Uterus (tissue), 4 donors: ENCODE measurements around the gene WHAMM. TPM values are rescaled to one million over a fixed set of nuclear protein-coding genes. Genes with fewer than 3 reads are reported as not detected.

ENCODE experiments used
- DNase-seq, 2 donors: peaks; one replicate each; pipeline ENCODE4 v3.0.0-alpha.2; 2019 to 2020
- H3K27ac ChIP-seq, 2 donors: fragments of 200-600 bp; sonication (generic); 1 replicate in 1 of 2; 2 replicates in 1 of 2; pipeline ENCODE4 v1.5.1; 2016 to 2018
- H3K27me3 ChIP-seq, 2 donors: fragments of 200-600 bp; sonication (generic); one replicate each; pipeline ENCODE4 v1.5.1; 2018 to 2019; ENCODE audit warnings: control low read depth in 1 of 2
- H3K36me3 ChIP-seq, 2 donors: fragments of 200-600 bp; sonication (generic); one replicate each; pipeline ENCODE4 v1.5.1; 2019; ENCODE audit warnings: control low read depth in 1 of 2
- H3K4me1 ChIP-seq, 2 donors: fragments of 200-600 bp; sonication (generic); one replicate each; pipeline ENCODE4 v1.5.1; 2018 to 2019; ENCODE audit warnings: control low read depth in 1 of 2
- H3K4me3 ChIP-seq, 2 donors: fragments of 200-600 bp; sonication (generic); 1 replicate in 1 of 2; 2 replicates in 1 of 2; pipeline ENCODE4 v1.5.1; 2018 to 2019; ENCODE audit warnings: mild to moderate bottlenecking in 1 of 2
- H3K9me3 ChIP-seq, 2 donors: fragments of 200-600 bp; sonication (generic); one replicate each; pipeline ENCODE4 v1.5.1; 2019; ENCODE audit warnings: control low read depth in 1 of 2
- POLR2A ChIP-seq, 2 donors: fragments of 450-650 bp; IDR thresholded peaks; one replicate each; pipeline ENCODE4 v1.6.1; 2016; ENCODE audit warnings: antibody characterized with exemption in 2 of 2, mild to moderate bottlenecking in 1 of 2, moderate library complexity in 1 of 2
- intact Hi-C: fragments of 100-400 bp; cut with DNase I; formaldehyde crosslinking; loops from one replicate; pipeline ENCODE4 v1.15.1; 2023; ENCODE audit warnings: low total_unique reads
- total RNA-seq, 4 donors: library from RNA; depleted of rRNA in 3 of 4; stranded (reverse); fragments of >200 nt in 3 of 4; gene quantifications; one replicate each; pipeline versions ENCODE4 v1.1.0 to v1.2.4, GENCODE V29; 2014 to 2023
- TF ChIP-seq, protein P1 (sequence below), 4 experiments: fragments of 200-600 bp in 2 of 4; fragments of 450-650 bp in 2 of 4; sonication (generic) in 2 of 4; IDR thresholded peaks; one replicate each; pipeline ENCODE4 v1.5.1; 2016 to 2019; ENCODE audit warnings: antibody characterized with exemption in 4 of 4, mild to moderate bottlenecking in 2 of 4, moderate library complexity in 1 of 4
- donor health status: DM: yes; HTN: yes; CAD: no.

WHAMM gene
- total RNA-seq, 4 donors from 2014 or later: 3.5 to 10.8 (median 5.2) TPM

DNA sequence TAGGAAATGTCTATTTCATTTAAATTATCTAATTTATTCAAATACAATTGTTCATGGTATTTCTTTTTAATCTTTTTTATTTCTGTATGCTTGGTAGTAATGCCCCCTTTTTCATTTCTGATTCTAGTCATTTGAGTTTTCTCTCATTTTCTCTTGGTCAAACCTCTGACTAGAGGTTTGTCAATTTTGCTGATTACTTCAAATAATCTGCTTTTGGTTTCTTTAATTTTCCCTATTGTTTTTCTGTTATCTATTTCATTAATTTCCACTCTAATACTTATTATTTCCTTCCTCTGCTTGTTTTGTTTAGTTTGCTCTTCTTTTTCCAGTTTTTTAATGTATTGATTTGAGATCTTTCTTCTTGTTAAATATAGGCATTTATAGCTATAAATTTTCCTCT is 15.7 kb upstream of the WHAMM start:
- intact Hi-C loops: no loop called here
- no peaks in the 10 kb centered on the region for H3K36me3 ChIP-seq
- H3K4me1 ChIP-seq: no peaks in the 10 kb centered on the region
- H3K4me3 ChIP-seq: no peak overlapping the region
- peaks cover 0 to 4% of the 10 kb centered on the region in 2 donors for H3K9me3 ChIP-seq
- H3K27me3 ChIP-seq: no peaks in the 10 kb centered on the region
- DNase-seq: no peak
- TF ChIP-seq POLR2A (IDR thresholded peaks at IDR 0.05): no peak
- TF ChIP-seq, protein P1, sequence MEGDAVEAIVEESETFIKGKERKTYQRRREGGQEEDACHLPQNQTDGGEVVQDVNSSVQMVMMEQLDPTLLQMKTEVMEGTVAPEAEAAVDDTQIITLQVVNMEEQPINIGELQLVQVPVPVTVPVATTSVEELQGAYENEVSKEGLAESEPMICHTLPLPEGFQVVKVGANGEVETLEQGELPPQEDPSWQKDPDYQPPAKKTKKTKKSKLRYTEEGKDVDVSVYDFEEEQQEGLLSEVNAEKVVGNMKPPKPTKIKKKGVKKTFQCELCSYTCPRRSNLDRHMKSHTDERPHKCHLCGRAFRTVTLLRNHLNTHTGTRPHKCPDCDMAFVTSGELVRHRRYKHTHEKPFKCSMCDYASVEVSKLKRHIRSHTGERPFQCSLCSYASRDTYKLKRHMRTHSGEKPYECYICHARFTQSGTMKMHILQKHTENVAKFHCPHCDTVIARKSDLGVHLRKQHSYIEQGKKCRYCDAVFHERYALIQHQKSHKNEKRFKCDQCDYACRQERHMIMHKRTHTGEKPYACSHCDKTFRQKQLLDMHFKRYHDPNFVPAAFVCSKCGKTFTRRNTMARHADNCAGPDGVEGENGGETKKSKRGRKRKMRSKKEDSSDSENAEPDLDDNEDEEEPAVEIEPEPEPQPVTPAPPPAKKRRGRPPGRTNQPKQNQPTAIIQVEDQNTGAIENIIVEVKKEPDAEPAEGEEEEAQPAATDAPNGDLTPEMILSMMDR (IDR thresholded peaks at IDR 0.05): no peak
- no peak overlapping the region for H3K27ac ChIP-seq

DNA sequence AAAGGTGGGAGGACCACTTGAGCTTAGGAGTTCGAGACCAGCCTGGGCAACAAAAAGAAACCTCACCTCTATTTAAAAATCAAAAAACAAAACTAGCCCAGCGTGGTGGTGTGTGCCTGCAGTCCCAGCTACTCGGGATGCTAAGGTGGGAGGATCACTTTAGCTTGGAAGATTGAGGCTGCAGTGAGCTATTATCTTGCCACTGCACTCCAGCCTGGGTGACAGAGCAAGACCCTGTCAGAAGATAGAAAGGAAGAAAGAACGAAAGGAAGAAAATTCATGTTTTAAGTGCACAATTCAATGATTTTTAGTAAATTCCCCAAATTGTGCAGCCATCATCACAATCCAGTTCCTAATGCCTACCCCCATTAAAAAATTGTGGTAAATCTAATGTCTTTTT is 11.3 kb upstream of the WHAMM start:
- DNase-seq: no peak
- intact Hi-C loops: no loop called here
- Histone ChIP-seq H3K4me1 (no peaks in the 10 kb centered on the region), H3K36me3 (no peaks in the 10 kb centered on the region), H3K27me3 (no peaks in the 10 kb centered on the region), H3K4me3 (no peak overlapping the region), H3K27ac (no peak overlapping the region), H3K9me3 (peaks cover 0 to 4% of the 10 kb centered on the region in 2 donors)
- TF ChIP-seq POLR2A (IDR thresholded peaks at IDR 0.05): no peak
- TF ChIP-seq, protein P1 (IDR thresholded peaks at IDR 0.05): no peak

DNA sequence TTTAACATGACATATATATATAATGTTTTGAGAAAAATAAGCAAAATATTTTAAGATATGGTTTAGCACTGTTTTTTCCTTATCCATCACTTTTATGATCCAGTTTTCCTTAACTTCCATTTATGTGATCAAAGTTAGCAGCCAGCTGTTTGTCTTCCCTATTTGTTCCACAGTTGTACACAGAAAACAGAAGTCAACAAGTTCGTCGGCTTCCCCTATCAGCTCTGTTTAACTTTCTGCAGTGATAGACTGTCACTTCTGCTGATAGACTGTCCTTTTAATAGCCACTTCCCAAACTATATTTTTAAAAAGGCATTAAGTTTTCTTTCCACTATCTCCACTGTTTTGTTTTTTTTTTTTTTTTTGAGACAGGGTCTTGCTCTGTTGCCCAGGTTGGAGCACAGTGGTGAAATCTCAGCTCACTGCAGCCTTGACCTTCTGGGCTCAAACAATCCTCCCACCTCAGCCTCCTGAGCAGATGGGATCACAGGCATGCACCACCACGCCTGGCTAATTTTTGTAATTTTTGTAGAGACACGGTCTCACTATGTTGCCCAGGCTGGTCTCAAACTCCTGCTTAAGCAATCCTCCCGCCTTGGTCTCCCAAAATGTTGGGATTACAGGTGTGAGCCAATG is 10.8 kb upstream of the WHAMM start:
- Histone ChIP-seq H3K36me3 (no peaks in the 10 kb centered on the region), H3K4me1 (no peaks in the 10 kb centered on the region), H3K27ac (no peak overlapping the region), H3K9me3 (peaks cover 0 to under 1% of the 10 kb centered on the region in 2 donors), H3K4me3 (no peak overlapping the region), H3K27me3 (no peaks in the 10 kb centered on the region)
- DNase-seq: no peak
- TF ChIP-seq, protein P1 (IDR thresholded peaks at IDR 0.05): no peak
- no peak for TF ChIP-seq POLR2A (IDR thresholded peaks at IDR 0.05)
- intact Hi-C loops: no loop called here

DNA sequence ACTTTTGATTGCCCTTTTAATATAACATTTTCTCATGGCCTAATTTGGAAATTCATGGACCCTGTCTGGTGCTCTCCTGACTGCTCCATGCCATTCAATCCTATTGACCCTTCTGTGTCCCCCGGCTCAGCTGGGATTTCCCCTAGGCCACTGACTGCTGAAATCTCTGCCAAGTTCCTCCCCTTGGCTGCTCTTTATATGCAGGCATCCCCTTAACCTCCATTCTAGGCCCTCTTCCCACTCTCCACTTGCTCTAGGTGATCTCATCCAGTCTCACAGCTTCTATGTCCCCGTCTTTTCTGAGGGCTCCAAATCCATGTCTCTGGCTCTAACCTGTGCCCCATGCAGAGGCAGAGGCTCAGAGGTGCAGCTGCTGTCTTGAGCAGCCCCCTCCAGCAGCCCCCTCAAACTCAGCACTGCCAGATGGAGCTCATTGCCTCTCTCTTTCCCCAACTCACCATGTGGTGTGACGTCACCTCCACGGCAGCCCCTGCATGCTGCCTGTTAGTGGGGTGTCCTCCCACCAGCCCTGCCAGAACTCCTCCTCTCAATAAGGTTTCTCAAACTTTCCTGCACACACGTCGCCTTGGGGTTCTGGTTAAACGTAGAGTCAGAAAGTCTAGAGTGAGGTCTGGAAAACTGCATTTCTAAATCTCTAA is 10.1 kb upstream of the WHAMM start:
- no peak for TF ChIP-seq POLR2A (IDR thresholded peaks at IDR 0.05)
- TF ChIP-seq, protein P1 (IDR thresholded peaks at IDR 0.05): no peak
- Histone ChIP-seq H3K4me1 (no peaks in the 10 kb centered on the region), H3K27ac (no peak overlapping the region), H3K27me3 (no peaks in the 10 kb centered on the region), H3K36me3 (no peaks in the 10 kb centered on the region), H3K4me3 (no peak overlapping the region), H3K9me3 (no peaks in the 10 kb centered on the region)
- intact Hi-C loops: no loop called here
- no peak for DNase-seq

DNA sequence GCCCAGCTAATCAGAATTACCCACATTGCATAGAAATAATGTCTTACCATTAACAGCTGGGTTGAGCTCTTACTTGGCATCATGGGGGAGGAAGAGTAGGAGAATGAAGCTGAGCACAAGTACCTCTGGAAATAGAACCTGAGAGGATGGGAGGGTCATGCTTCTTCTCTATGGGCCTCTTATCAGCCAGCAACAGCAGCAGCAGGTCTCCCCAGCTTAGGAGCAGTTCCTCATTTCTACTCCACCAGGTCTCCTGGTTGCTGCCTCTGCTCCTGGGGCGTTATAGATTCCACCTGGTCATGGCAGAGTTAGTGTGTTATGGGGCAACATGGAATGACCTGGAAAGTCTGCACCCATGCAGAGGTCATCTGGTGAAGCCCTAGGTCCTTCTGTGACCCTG is 6.9 kb upstream of the WHAMM start:
- intact Hi-C loops: loop anchor here (10.0 kb wide), 1 partner anchor 48 kb away; no protein-coding TSS in a partner anchor

More for the DNA sequence above, 6.9 kb upstream of the WHAMM start:
- no peaks in the 10 kb centered on the region for H3K4me1 ChIP-seq
- DNase-seq: no peak
- no peak overlapping the region for H3K4me3 ChIP-seq
- H3K27me3 ChIP-seq: no peaks in the 10 kb centered on the region
- no peaks in the 10 kb centered on the region for H3K36me3 ChIP-seq
- H3K9me3 ChIP-seq: no peaks in the 10 kb centered on the region
- no peak for TF ChIP-seq POLR2A (IDR thresholded peaks at IDR 0.05)
- TF ChIP-seq, protein P1 (IDR thresholded peaks at IDR 0.05): no peak
- H3K27ac ChIP-seq: no peak overlapping the region
